ENCODE results near the gene FOXP2.
"Not testable (repeated sequence)": the region's sequence is repeated elsewhere in the genome, so short reads cannot be mapped to it uniquely, and the experiment has no call there.

- TF ChIP-seq POLR2A (IDR thresholded peaks at IDR 0.05; ENCODE audit: low read depth, low read length); TAF1 (IDR thresholded peaks at IDR 0.05; ENCODE audit: low read depth, low read length); SPI1 (IDR thresholded peaks at IDR 0.05; ENCODE audit: low read depth, low read length); POLR2AphosphoS5 (IDR thresholded peaks at IDR 0.05; ENCODE audit: low read depth, low read length); PAX5 (IDR thresholded peaks at IDR 0.05; ENCODE audit: insufficient read depth, low read length, severe bottlenecking): not testable (repeated sequence)
Observed at GRCh38 chr7:114440927-114441326, 26.3 kb downstream of the FOXP2 start.

Data from GM12891 (cell line).